Testis (tissue), 3 donors: Measurements from ENCODE around the gene RTP3. TPM values are rescaled to one million over a fixed set of nuclear protein-coding genes. Genes with fewer than 3 reads are reported as not detected.

Experiments
- DNase-seq: peaks from one replicate; pipeline ENCODE4 v3.0.0-alpha.2; 2019
- H3K27ac ChIP-seq, 2 donors: fragments of 200-600 bp; sonication (generic); one replicate each; pipeline ENCODE4 v1.5.1; 2019
- H3K27me3 ChIP-seq: fragments of 200-600 bp; sonication (generic); one replicate; pipeline ENCODE4 v1.5.1; 2019
- H3K36me3 ChIP-seq: fragments of 200-600 bp; sonication (generic); one replicate; pipeline ENCODE4 v1.5.1; 2017; ENCODE audit warnings: low read depth; ENCODE audit errors: missing control alignments
- H3K4me1 ChIP-seq: fragments of 200-600 bp; sonication (generic); one replicate; pipeline ENCODE4 v1.5.1; 2019
- H3K4me3 ChIP-seq, 2 donors: fragments of 200-600 bp; sonication (generic); one replicate each; pipeline ENCODE4 v1.5.1; 2017 to 2019
- H3K9me3 ChIP-seq: fragments of 200-600 bp; sonication (generic); one replicate; pipeline ENCODE4 v1.5.1; 2017
- POLR2A ChIP-seq: fragments of 450-650 bp; IDR thresholded peaks from one replicate; pipeline ENCODE4 v1.6.1; 2017; ENCODE audit warnings: antibody characterized with exemption, mild to moderate bottlenecking, moderate library complexity
- WGBS, 2 donors: methylation state at CpG; one replicate each; pipeline ENCODE4 v1.1.5; 2018; 5-methylcytosine and 5-hydroxymethylcytosine counted together
- intact Hi-C: fragments of 100-400 bp; cut with DNase I; formaldehyde crosslinking; loops from one replicate; pipeline ENCODE4 v1.15.1; 2023; ENCODE audit warnings: low total_unique reads
- polyA plus RNA-seq: library from polyadenylated mRNA; stranded (reverse); fragments of 350-450 nt; fragmentation: Illumina TruSeq; extraction: RNeasy Lipid Tissue Mini Kit (QIAGEN cat#74804); gene quantifications from one replicate; pipeline ENCODE4 v1.2.3, GENCODE V29; 2014; ENCODE audit warnings: low read depth, low replicate concordance; ENCODE audit not compliant: insufficient read depth
- total RNA-seq, 2 donors: library from RNA; depleted of rRNA; stranded (reverse); fragments of >200 nt; gene quantifications; one replicate each; pipeline ENCODE4 v1.2.3, GENCODE V29; 2016
- TF ChIP-seq, protein P1 (sequence below), 3 experiments: fragments of 450-650 bp in 2 of 3; fragments of 200-600 bp in 1 of 3; sonication (generic) in 1 of 3; IDR thresholded peaks; one replicate each; pipeline ENCODE4 v1.5.1; 2016 to 2019; ENCODE audit warnings: antibody characterized with exemption in 3 of 3, mild to moderate bottlenecking in 2 of 3, moderate library complexity in 1 of 3

The RTP3 gene
- total and polyA plus RNA-seq, 3 donors from 2014 or later, result 0.50 to 2.0 (median 1.1) TPM

DNA sequence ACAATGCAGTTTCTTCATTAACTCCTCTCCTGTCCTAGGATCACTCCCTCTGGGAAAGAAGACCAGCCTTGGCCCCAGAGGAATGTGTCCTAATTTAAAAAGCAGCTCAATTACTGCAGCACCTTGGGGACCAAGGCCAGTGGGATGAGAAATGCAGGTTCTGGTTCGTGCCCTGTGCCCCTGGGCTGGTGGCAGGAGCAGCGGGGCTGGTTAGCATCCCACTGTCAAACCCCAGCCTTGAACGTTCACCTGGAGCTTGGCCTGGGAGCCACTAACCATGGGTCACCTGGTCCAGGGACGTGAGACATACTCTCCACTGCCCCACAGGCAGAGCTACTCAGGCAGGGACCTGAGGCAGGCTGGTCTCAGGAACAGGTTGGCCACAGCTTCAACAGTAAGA lies 8.4 kb upstream of the RTP3 start:
- no peak overlapping the region for H3K27ac ChIP-seq
- no peak overlapping the region for H3K4me3 ChIP-seq
- WGBS, 2 donors, result 71 to 77% methylated on average over 4 of the region's 4 CpGs
- no peak for TF ChIP-seq POLR2A
- TF ChIP-seq, protein P1, sequence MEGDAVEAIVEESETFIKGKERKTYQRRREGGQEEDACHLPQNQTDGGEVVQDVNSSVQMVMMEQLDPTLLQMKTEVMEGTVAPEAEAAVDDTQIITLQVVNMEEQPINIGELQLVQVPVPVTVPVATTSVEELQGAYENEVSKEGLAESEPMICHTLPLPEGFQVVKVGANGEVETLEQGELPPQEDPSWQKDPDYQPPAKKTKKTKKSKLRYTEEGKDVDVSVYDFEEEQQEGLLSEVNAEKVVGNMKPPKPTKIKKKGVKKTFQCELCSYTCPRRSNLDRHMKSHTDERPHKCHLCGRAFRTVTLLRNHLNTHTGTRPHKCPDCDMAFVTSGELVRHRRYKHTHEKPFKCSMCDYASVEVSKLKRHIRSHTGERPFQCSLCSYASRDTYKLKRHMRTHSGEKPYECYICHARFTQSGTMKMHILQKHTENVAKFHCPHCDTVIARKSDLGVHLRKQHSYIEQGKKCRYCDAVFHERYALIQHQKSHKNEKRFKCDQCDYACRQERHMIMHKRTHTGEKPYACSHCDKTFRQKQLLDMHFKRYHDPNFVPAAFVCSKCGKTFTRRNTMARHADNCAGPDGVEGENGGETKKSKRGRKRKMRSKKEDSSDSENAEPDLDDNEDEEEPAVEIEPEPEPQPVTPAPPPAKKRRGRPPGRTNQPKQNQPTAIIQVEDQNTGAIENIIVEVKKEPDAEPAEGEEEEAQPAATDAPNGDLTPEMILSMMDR (IDR thresholded peaks at IDR 0.05), result no peak
- no peak for DNase-seq
- intact Hi-C loops, result no loop called here
- no peaks in the 10 kb centered on the region for H3K9me3 ChIP-seq
- H3K36me3 ChIP-seq, result no peaks in the 10 kb centered on the region
- H3K27me3 ChIP-seq, result no peaks in the 10 kb centered on the region
- no peaks in the 10 kb centered on the region for H3K4me1 ChIP-seq

- intact Hi-C loops, result no loop called here
- H3K4me3 ChIP-seq, result no peak overlapping the region
- no peaks in the 10 kb centered on the region for H3K9me3 ChIP-seq
- 63 to 92% methylated on average over 1 of the region's 1 CpG for WGBS, 2 donors
- TF ChIP-seq, protein P1 (IDR thresholded peaks at IDR 0.05), result no peak
- no peak for TF ChIP-seq POLR2A
- no peak overlapping the region for H3K27ac ChIP-seq
- H3K27me3 ChIP-seq, result no peaks in the 10 kb centered on the region
- H3K36me3 ChIP-seq, result no peaks in the 10 kb centered on the region
- DNase-seq, result no peak
- H3K4me1 ChIP-seq, result no peaks in the 10 kb centered on the region
These were observed 7.9 kb upstream of the RTP3 start for GRCh38 chr3:46489875-46490274.

- no peak for DNase-seq
- WGBS, 2 donors, result 81 to 89% methylated on average over 6 of the region's 6 CpGs
- no peak overlapping the region for H3K27ac ChIP-seq
- H3K4me3 ChIP-seq, result no peak overlapping the region
- no peaks in the 10 kb centered on the region for H3K36me3 ChIP-seq
- no peak for TF ChIP-seq POLR2A
- TF ChIP-seq, protein P1 (IDR thresholded peaks at IDR 0.05), result no peak
- H3K9me3 ChIP-seq, result no peaks in the 10 kb centered on the region
- intact Hi-C loops, result no loop called here
- H3K4me1 ChIP-seq, result no peaks in the 10 kb centered on the region
- no peaks in the 10 kb centered on the region for H3K27me3 ChIP-seq
These were observed 7.3 kb upstream of the RTP3 start for GRCh38 chr3:46490338-46491084.

DNA sequence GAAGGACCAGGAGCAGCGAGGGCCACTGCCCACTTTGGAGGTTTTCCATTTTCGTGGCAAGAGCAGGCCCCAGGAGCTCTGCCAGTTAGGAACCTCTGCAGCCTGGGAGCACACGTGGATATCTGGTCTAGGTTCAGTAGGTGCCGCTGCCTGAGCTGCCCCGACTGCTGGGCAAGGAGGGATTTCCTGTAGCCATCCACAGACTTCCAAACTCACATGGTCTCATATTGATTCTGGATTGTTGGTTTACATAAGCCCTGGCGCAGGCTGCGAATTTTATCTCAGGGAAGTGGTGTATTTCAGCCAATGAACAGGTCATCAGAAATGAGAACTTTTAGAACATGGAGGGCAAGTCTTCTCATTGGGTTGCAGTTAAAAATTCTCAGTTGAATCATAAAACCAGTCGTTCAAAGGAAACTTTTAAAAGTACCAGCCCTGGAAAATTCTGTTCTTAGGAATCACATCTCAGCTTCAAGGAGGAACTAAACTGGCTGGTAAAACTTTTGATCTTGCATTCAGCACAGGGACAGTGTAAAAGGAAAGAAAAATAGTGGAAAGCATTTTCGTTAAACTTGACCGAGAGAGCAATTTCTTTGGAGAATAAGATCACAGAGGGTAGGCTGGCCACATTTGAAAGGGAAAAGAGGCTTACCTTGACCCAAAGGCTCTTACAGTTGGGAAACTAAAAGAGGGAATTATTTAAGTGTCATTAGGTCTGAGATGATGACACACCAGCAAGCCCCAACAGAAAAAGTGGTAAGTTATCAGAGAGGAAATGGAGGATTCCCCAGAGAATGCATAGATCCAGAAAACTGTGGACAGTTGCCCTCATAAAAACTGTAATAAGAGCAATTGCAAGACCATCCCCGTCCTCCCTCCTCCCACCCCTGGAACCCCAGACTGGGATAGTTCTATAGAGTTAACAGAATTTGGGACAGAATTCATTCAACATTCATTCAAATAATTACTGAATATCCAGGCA lies 6.4 kb upstream of the RTP3 start:
- no peak for DNase-seq
- H3K36me3 ChIP-seq, result no peaks in the 10 kb centered on the region
- H3K27ac ChIP-seq, result no peak overlapping the region
- H3K4me1 ChIP-seq, result no peaks in the 10 kb centered on the region
- no peaks in the 10 kb centered on the region for H3K27me3 ChIP-seq
- no peaks in the 10 kb centered on the region for H3K9me3 ChIP-seq
- intact Hi-C loops, result no loop called here
- no peak overlapping the region for H3K4me3 ChIP-seq
- WGBS, 2 donors, result 76 to 86% methylated on average over 11 of the region's 11 CpGs
- no peak for TF ChIP-seq POLR2A
- TF ChIP-seq, protein P1 (IDR thresholded peaks at IDR 0.05), result no peak
